HG03025 (cell line): Measurements from ENCODE around the gene CCDC92B.
"Not testable (repeated sequence)": the region's sequence is repeated elsewhere in the genome, so short reads cannot be mapped to it uniquely, and the experiment has no call there.

Experiments used
- ATAC-seq: cut with Tn5 transposase; IDR thresholded peaks from one replicate; pipeline ENCODE4 v1.9.1; 2021; ENCODE audit warnings: mild to moderate bottlenecking, moderate library complexity; ENCODE audit not compliant: unreplicated experiment, low FRiP score

The CCDC92B gene

DNA sequence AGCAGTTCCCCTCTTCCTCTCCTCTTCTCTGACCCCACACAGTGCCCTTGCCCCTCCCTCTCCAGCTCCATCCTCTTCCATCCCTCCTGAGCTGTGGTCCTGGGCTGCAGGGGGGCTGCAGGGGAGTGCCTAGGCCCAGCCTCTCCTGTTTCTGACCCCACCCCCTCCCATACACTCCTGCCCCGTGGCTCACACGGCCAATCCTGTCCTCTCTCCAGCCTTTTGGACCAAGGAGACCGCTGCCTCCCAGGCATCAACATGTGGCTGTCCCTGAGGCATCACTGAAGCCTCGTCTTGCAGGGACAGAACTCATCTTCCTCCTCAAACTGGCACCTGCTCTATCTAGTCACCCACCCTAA lies 44.6 kb downstream of the CCDC92B start:
- ATAC-seq = no peak

DNA sequence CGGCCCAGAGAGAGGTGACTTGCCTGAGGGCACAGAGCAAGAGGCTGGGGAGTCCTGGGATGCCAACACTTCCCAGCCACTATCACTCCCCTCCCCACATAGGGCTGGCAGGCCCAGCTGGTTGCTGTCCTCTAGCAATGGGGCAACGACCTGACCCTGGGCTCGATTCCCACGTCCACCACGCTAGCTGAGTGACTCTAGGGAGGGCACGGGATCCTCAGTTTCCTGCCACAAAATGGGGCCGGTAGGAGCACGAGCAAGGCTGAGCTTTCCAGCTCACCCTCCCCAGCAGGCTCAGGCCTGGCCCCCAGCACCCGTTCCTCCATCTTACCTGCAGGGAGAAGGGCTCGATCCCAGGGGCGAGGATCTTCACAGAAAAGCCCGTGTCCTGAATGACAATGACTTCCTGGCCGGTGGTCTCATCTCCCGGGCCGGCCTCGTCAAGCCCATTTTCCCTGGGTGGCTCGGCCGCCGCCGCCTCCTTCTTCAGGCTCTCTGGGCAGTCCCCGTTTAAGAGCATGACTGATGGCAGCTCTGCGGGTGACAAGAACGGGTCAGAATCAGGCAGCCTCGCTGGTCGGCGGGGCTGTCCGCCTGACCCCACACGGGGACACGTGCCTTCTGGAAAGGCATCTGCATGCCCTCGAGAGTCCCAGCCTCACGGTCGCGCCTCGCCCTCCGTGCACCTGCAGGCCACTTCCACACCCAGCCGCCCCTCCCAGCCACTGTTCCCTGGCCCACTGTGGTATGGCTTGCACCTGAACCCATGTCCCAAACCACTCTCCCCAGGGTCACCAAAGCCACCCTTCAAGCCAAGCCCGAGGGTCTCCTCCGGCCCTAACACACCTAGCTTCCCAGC lies 45.2 kb downstream of the CCDC92B start:
- ATAC-seq = no peak

DNA sequence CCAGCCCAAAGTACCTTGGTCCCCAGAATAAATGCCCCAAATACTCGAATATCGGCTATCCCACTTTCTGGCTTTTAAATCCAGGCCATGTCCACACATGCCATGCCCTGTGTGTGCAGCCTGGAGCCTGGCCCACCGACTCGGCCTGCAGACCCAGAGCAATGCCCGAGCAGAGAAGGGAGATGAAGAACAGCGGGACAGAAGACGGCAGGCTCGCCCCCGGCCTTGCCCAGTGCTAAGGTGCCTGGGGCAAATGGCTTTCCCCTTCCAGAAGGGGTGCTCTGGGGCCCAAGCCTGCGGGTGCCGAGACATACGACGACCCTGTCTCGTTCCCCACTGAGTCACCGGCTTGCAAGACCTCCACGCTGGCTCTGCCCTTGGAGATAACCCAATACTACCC lies 45.8 kb downstream of the CCDC92B start:
- ATAC-seq = no peak

DNA sequence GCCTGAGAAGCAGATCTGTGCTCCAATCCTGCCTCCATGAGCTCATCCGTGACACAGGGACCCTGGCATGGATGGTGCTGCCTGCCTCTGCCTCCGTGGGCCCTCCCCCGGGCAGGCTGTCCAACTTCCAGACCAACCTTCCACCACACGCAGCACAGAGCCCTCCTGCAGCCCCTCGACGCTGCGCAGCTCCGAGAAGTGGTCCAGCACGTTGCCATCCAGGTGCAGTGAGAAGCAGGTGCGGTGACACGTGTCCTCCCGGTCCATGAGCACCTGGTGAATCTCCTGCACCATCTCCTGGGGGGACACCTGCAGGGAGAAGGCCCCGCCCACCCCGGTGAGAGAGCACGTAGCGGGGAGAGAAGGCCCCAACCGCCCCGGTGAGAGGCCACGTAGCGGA lies 46.3 kb downstream of the CCDC92B start:
- no peak for ATAC-seq

DNA sequence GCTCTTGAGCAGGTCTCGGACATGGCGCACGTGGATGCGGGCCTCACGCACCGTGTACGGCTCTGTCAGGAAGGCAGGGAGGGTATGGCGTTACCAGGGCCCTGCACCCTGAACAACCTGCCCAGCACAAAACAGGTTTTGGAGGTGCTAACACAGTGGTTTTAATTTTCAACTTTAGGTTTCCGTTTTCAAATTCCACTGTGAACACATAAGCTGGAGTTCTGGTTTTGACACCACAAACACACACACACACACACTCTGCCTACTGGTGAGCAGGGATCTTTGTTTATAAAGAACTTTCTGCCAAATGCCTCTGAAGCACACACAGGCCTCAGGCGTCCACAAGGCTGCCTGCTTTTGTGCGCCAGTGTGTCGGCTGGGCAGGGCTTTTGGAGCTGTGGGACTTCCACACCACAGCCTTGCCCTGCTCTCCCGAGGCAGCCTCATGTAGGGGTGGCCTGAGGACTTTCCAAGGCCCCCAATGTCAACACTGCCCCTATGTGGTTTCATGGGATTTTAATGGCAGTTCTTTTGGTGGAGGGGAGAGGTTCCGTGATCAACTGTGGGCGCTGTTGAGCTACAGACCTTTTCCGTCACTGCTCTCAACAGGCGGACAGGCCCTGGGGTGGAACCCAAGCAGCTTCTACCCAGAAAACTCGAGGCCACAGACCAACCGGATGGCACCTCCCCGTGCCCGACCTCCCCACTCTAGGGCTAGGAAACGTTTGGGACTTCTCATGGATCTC lies 47.3 kb downstream of the CCDC92B start:
- no peak for ATAC-seq

GRCh38 chr17:2701161-2701995 lies 48.1 kb downstream of the CCDC92B start:
- ATAC-seq = no peak

GRCh38 chr17:2700491-2701141 lies 48.8 kb downstream of the CCDC92B start:
- ATAC-seq = no peak

DNA sequence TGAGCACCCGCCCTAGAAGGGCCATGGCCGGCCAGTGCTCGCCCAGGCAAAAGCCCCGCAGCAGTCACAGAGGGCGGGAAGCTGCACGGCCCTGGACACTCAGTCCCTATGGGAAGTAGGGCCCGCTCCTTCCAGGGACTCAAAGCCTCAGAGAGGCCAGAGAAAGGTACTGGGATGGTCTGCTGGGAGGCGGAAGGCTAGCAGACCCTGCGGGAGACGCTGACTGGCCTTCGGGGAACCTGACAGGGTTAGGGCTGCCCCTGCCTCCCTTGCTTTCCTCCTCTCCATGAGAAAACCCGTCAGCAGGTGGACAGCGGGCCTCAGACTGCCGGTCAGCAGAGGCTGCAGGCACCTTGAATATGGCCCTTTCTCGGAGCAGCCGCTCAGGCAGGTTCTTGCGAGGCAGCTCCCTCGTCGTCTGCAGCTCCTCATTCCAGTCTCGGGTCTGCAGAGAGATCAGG lies 49.4 kb downstream of the CCDC92B start:
- no peak for ATAC-seq

DNA sequence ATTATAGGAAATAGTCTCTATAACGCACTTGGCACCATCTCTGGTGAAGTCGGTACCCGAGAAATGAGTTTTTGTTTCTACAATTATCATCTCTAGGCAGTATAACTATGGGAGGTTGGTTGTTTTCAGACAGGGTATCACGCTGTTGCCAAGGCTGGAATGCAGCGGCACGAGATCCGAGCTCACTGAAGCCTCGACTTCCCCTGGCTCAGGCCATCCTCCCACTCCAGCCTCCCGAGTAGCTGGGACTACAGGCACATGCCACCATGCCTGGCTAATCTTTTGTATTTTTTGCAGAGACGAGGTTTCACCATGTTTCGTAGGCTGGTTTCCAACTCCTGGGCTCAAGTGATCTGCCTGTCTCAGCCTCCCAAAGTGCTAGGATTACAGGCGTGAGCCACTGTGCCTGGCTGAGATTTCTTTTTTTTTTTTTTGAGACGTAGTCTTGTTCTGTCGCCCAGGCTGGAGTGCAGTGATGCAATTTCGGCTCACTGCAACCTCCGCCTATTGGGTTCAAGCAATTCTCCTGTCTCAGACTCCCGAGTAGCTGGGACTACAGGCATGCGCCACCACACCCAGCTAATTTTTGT lies 50.1 kb downstream of the CCDC92B start:
- not testable (repeated sequence) for ATAC-seq

DNA sequence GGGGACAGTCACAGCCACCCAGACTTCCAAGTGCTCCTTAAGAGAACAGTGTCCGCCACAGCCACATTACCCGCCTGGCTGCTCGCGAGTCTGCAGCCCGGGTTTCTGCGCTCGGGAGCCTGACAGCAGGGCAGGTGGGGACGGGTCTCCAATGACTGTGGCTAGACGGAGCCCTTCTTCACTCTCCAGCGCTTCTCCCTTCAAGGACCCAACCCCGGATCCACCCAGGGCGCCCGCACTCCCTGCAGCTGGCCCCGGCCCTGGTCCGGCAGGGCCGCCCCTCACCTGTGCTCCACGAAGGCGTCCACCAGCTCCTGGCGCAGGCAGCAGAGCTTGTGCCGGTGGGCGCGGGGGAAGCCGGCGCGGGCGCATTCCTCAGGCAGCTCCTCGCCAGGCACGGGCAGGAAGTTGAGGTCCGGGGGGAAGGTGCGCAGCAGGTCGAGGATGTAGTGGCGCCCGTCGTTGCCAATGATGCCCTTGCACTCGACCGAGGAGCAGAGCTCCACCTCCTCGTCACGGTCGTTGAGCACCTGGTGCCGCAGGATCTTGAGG lies 51.8 kb downstream of the CCDC92B start:
- no peak for ATAC-seq

DNA sequence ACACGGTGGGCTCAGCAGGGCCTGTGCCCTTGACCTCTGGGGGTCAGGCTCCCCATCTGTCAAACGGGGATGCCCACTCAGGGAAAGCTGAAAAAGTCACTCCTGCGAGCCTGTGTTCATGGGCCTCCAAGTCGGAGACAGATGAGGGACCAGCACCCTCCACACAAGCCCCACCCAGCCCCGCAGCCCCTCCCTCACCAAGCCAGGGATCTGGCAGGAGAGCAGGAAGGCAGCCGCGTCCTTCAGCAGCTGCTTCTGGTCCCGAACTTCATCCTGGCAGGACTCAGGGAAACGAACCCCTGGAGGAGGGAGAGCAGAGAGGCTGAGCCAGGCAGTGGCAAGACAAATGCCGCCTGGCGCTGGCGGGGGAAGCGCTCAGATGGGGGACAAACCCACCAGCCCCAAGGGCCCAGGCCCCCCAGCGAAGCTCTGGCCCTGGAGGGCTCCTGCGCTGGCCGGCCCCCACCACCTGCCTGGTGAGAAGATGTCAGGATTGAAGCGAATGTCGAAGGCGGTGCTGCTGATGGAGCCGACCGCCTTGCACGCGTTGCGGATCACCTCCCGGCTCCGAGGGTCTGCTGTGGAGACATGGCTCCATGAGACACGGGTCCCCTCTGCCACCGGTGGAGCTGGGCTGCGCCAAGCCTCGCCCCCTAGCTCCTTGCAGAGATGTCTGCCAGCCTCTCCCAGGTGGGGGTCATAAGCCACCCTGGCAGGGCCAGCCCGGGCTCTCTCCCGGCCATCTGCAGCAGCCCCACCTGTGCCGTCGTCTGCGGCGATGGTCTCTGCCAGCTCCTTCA lies 53.3 kb downstream of the CCDC92B start:
- no peak for ATAC-seq

GRCh38 chr17:2695243-2695960 lies 54.0 kb downstream of the CCDC92B start:
- no peak for ATAC-seq

GRCh38 chr17:2694381-2695242 lies 54.8 kb downstream of the CCDC92B start:
- no peak for ATAC-seq

- ATAC-seq = no peak
These were observed 55.7 kb downstream of the CCDC92B start for GRCh38 chr17:2693561-2694380.

GRCh38 chr17:2692781-2693135 lies 56.7 kb downstream of the CCDC92B start:
- no peak for ATAC-seq

DNA sequence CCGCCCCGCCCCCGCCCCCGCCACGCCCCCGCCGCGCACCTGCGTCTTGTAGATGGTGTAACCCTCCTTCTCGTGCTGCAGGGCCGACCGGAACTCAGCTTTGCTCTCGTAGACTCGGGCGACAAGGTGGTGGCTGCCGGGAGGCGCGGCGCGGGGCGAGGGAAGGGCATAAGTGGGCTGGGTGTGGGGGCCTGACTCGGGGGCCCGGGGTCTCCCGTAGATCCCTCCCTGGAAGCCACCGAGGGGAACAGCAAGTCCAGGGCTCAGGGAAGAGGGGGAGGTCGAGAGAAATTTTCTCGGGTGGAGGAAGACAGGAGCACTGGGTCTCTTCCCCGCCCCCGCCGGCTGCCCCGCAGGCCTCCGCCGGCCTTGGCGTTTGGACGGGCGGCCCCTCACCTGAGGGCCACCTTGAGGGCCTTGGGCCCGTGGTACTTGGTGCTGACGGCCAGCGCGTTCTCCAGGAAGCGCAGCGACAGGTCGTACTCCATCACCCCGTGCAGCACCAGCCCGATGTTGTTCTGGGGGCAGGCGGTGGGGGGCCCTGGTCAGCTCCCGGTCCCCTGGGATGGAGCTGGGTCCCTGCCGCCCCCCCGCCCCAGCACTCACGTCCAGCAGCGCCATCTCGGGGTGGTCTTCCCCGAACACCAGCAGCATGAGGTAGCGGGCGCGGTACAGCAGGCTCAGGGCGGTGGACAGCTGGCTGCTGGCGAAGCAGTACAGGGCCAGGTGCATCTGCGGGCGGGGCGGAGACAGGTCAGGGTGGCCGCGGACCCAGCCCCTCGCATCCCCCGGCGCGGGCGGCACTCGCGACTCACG lies 57.3 kb downstream of the CCDC92B start:
- no peak for ATAC-seq
